HL-60 (cell line): ENCODE data around the gene PRB2.
"Not testable (repeated sequence)": the region's sequence is repeated elsewhere in the genome, so short reads cannot be mapped to it uniquely, and the experiment has no call there.

Experiments used
- DNase-seq, 2 experiments: peaks; one replicate each; pipeline ENCODE4 v3.0.0-alpha.2; 2010 to 2020; ENCODE audit warnings: low read depth in 1 of 2, low spot score in 1 of 2
- H3K27ac ChIP-seq: fragments of 250-450 bp; sonication (Bioruptor Pico); replicated peaks from 2 replicates; pipeline ENCODE4 v1.5.1; 2020; ENCODE audit warnings: mild to moderate bottlenecking, moderate library complexity
- H3K27me3 ChIP-seq: fragments of 250-450 bp; sonication (Bioruptor Pico); 2 replicates; pipeline ENCODE4 v1.5.1; 2021; ENCODE audit warnings: mild to moderate bottlenecking, moderate library complexity; ENCODE audit not compliant: insufficient read depth, poor library complexity, severe bottlenecking
- H3K4me3 ChIP-seq: replicated peaks from 2 replicates; pipeline ENCODE4 v1.5.1; 2011; ENCODE audit warnings: mild to moderate bottlenecking, control low read depth, low read length; ENCODE audit not compliant: insufficient read depth
- CTCF ChIP-seq: IDR thresholded peaks from one replicate; pipeline ENCODE4 v1.5.1; 2011; ENCODE audit warnings: low read length, control low read depth, inconsistent platforms; ENCODE audit not compliant: insufficient read depth
- GABPA ChIP-seq: IDR thresholded peaks from 2 replicates; pipeline ENCODE4 v1.6.1; 2012; ENCODE audit warnings: low read depth
- POLR2AphosphoS5 ChIP-seq: IDR thresholded peaks from 2 replicates; pipeline ENCODE4 v1.6.1; 2012; ENCODE audit warnings: low read depth
- REST ChIP-seq: IDR thresholded peaks from 2 replicates; pipeline ENCODE4 v1.6.1; 2012; ENCODE audit warnings: low read depth; ENCODE audit not compliant: insufficient replicate concordance
- SPI1 ChIP-seq: IDR thresholded peaks from 2 replicates; pipeline ENCODE4 v1.6.1; 2012; ENCODE audit warnings: low read depth, mild to moderate bottlenecking, borderline replicate concordance
- long read RNA-seq: library from polyadenylated mRNA; unstranded; transcript quantifications from one replicate; pipeline ENCODE4 v2.0.0, GENCODE V29; 2020

The PRB2 gene
- long read RNA-seq: 0 reads

GRCh38 chr12:11395467-11395866 is at the start of gene PRB2:
Gene PRB2, minus strand, starts transcription at chr12:11395567. Its CDS starts 38 bp downstream, at chr12:11395529.
- not testable (repeated sequence) for H3K4me3 ChIP-seq, H3K27ac ChIP-seq, DNase-seq, H3K27me3 ChIP-seq

GRCh38 chr12:11437966-11438365 is 42.6 kb upstream of the PRB2 start:
- peaks cover 3% of the 10 kb centered on the region for H3K27me3 ChIP-seq
- H3K27ac ChIP-seq: no peak overlapping the region
- TF ChIP-seq GABPA (no peak), CTCF (no peak), POLR2AphosphoS5 (no peak), SPI1 (no peak), REST (no peak)
- H3K4me3 ChIP-seq: no peak overlapping the region
- no peak for DNase-seq

- Histone ChIP-seq H3K27me3 (peaks cover 21% of the 10 kb centered on the region), H3K4me3 (no peak overlapping the region), H3K27ac (no peak overlapping the region)
- DNase-seq: no peak
- no peak for TF ChIP-seq REST
Observed at GRCh38 chr12:11433664-11434063, 38.3 kb upstream of the PRB2 start.

GRCh38 chr12:11431486-11431885 is 36.1 kb upstream of the PRB2 start:
- DNase-seq: no peak
- no peak overlapping the region for H3K4me3 ChIP-seq
- no peak overlapping the region for H3K27ac ChIP-seq
- peaks cover 23% of the 10 kb centered on the region for H3K27me3 ChIP-seq
- no peak for TF ChIP-seq CTCF
- TF ChIP-seq REST: no peak
- no peak for TF ChIP-seq SPI1
- TF ChIP-seq POLR2AphosphoS5: no peak
- no peak for TF ChIP-seq GABPA
